HG03469 (cell line): ENCODE data around the gene ITGB3.
A peak's percentile ranks its signal among the peaks of the same experiment; 100 is the strongest.

Experiments
- ATAC-seq: cut with Tn5 transposase; IDR thresholded peaks from one replicate; pipeline ENCODE4 v1.9.1; 2021; ENCODE audit warnings: mild to moderate bottlenecking, moderate library complexity, moderate number of reproducible peaks; ENCODE audit not compliant: unreplicated experiment

ITGB3 gene

GRCh38 chr17:47274319-47275069, 20.9 kb downstream of the ITGB3 start:
- ATAC-seq, result no peak

DNA sequence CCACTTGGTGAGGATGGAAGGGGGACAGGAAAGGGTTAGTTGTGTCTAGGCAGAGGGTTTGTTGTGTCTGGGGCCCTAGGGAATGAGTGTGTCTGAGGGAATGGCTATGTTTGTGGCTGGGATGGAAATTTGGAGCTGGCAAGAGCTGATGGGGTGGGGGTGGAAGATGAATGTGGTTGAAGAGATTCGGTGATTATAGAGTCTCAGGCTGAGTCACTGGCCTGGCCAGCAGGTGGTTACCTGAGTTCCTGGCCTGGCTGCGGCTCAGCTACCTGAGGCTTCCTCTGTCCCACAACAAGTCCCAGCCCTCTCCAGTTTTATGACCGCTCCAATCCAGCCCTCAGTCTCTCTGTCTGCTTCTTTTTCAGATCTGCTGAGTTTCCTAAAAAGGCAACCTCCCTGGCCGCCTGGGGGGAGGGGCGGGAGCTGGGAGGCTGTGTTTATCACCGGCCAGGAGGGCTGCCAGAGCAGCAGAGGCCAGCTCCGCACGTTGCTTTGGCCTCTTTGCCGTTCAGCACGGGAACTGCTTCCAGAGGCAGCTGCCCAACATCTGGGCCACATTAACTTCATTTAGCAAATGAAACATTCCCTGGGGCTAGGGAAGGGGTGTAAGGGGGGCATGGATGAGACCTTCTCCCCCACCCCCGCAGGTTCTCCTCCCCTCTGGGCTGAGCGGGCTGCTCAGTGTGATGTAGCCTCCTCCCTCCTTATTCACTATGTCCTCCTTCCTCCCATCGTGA, 21.8 kb downstream of the ITGB3 start:
- ATAC-seq, result no peak

GRCh38 chr17:47276444-47276843, 22.8 kb downstream of the ITGB3 start:
- no peak for ATAC-seq

DNA sequence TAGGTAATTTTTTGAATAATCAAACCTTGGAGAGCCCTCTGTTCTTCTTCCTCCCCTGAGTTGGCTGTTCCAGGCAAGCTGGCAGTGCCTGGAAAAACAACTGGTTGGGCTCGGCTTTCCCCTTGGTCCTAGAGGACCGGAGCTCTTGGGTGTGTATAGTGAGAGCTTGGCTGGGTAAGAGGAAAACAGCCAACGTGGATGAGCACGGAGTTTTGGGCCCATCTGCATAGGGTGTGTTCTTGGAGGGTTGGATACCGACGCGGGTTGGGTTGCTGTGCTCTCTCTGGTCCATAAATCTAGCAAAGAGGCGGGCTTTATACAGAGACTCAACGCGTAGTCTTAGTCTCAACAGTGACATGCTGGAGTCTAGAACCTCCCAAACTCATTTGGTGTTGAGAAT, 23.2 kb downstream of the ITGB3 start:
- no peak for ATAC-seq

GRCh38 chr17:47277921-47278320, 24.3 kb downstream of the ITGB3 start:
- ATAC-seq, result no peak

DNA sequence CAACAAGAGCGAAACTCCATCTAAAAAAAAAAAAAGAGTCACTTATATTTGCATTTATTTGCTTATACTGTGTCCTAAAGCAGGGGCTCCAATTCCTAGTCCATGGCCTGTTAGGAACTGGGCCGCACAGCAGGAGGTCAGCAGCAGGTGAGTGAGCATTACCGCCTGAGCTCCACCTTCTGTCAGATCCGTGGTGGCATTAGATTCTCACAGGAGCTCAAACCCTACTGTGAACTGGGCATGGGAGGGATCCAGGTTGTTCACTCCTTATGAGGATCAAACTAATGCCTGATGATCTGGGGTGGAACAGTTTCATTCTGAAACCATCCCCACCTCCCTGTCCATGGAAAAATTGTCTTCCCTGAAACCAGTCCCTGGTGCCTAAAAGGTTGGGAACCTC, 24.9 kb downstream of the ITGB3 start:
- no peak for ATAC-seq

GRCh38 chr17:47279062-47279801, 25.6 kb downstream of the ITGB3 start:
- no peak for ATAC-seq

- ATAC-seq, result no peak
Measured at GRCh38 chr17:47280072-47280811, 26.6 kb downstream of the ITGB3 start.

DNA sequence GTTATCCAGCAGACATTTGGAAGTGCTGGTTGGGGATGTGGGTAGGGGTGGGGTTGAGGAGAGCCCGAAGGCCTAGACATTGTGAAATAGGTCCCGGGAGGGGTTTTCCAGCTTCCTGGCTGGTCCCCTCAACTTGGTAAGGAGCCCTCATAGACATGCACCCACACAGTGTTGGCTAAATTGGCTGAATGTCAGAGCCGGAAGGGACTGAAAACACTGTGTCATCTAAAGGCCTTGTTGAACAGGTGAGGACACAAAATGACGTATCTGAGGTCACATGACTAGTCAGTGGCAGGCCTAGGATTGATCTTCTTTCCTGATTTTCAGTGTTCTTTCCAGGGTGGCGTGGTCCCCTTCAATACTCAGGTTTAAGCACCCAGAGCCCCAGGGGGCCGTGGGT, 27.6 kb downstream of the ITGB3 start:
- no peak for ATAC-seq

- no peak for ATAC-seq
Measured at GRCh38 chr17:47285003-47285402, 31.4 kb downstream of the ITGB3 start.

- peak; percentile 40 for ATAC-seq
Measured at GRCh38 chr17:47286198-47286914, 32.7 kb downstream of the ITGB3 start.

GRCh38 chr17:47287068-47287467, 33.4 kb downstream of the ITGB3 start:
- ATAC-seq, result no peak

DNA sequence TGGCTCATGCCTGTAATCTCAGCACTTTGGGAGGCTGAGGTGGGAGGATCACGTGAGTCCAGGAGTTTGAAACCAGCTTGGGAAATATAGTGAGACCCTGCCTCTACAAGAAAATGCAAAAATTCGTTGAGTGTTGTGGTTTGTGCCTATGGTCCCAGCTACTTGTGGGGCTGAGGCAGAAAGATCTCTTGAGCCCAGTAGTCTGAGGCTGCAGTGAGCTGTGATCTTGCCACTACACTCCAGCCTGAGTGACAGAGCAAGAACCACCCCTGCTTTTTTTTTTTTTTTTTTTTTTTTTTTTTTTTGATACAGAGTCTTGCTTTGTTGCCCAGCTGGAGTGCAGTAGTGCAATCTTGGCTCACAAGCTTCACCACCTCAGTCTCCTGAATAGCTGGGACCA, 34.0 kb downstream of the ITGB3 start:
- ATAC-seq, result no peak

- ATAC-seq, result no peak
Measured at GRCh38 chr17:47288531-47289116, 35.0 kb downstream of the ITGB3 start.

GRCh38 chr17:47289302-47289701, 35.7 kb downstream of the ITGB3 start:
- ATAC-seq, result no peak

DNA sequence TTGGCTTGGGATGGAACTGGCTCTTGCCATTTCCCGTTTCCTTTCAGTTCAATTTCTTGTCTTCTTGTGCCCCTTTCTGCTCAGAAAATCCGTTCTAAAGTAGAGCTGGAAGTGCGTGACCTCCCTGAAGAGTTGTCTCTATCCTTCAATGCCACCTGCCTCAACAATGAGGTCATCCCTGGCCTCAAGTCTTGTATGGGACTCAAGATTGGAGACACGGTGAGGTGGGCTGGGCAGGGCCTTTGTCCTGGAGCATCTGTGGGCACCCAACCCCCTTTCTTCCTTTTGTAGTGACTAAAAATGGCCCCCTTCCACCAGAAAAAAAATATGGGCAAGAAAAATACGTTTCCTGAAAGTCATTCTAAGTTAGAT, 37.2 kb downstream of the ITGB3 start:
- no peak for ATAC-seq

GRCh38 chr17:47291242-47291873, 37.7 kb downstream of the ITGB3 start:
- no peak for ATAC-seq

GRCh38 chr17:47292206-47292605, 38.6 kb downstream of the ITGB3 start:
- no peak for ATAC-seq

DNA sequence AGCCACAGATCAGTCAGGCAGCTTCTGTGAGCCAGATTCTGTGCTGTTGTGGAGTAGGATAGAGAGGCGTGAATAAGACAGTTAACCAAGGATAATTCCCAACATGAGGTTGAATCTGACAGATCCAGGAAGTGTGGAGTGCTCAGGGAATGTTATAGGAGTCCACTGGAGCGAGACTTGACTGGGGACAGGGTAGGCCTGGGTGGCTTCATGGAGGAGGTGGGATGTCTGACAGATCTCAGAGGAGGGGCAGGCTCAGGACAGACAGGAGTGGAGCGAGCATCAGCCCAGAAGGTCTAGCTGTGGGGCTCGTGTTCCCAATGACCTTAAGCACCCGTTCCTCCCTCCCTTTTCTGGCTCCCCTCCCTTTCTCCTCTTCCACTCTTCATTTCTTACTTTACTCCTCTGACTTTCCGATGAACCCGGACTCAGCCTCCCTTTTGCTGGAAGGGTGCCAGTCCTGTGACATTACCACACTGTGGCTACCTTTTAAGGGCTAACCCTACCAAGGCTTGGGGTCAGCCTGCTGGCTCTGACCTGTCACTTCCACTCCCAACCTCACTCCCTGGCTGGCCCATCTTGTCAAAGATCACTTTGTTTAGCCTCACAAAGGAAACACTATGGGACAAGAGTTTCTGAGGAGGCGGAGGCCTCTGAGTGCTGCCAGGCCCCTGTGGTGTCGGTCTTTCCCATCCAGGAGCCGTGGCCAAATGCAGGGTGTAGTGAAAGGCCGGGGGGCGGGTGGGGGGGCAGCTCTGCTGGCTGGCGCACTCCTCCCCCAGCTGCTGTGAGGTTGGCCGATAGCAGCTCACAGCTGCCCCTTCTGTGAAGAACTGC, 41.6 kb downstream of the ITGB3 start:
- no peak for ATAC-seq
